Measurements from ENCODE around the gene MLPH. TPM values are rescaled to one million over a fixed set of nuclear protein-coding genes. Genes with fewer than 3 reads are reported as not detected.
A peak's percentile ranks its signal among the peaks of the same experiment; 100 is the strongest.

The MLPH gene
- total RNA-seq, 2 experiments from 2014 or later: 0.39 TPM; not detected in 1

GRCh38 chr2:237581326-237581725 lies 94.3 kb downstream of the MLPH start:
- POLR2A ChIA-PET: interaction anchor here (1.0 kb wide), 1 partner anchor 92 kb away, joined by 4 read pairs; no protein-coding TSS in a partner anchor
- no peak for DNase-seq
- no peaks in the 10 kb centered on the region for H3K36me3 Mint-ChIP-seq (ENCODE audit: low read depth)

GRCh38 chr2:237581751-237582746 lies 95.0 kb downstream of the MLPH start:
- peaks cover 4% of the 10 kb centered on the region for H3K4me1 Mint-ChIP-seq (ENCODE audit: low read depth)
- Histone ChIP-seq H3K36me3 (ENCODE audit: insufficient read depth, low read length) (no peaks in the 10 kb centered on the region), H3K9me3 (ENCODE audit: control insufficient read depth in 1 of 2, insufficient read depth in 1 of 2, low read length in 2 of 2) (no peaks in the 10 kb centered on the region), H3K4me1 (ENCODE audit: insufficient read depth, low read length) (peaks cover 7% of the 10 kb centered on the region), H3K27ac (ENCODE audit: low read depth in 1 of 2, low read length in 2 of 2) (no peak overlapping the region), H3K27me3 (ENCODE audit: control insufficient read depth in 1 of 2, insufficient read depth in 2 of 2, low read length in 2 of 2) (no peaks in the 10 kb centered on the region), H3K4me3 (ENCODE audit: low read length) (no peak overlapping the region)
- intact Hi-C loops (cut with DNase I, micrococcal nuclease): loop anchor here (1.0 to 5.0 kb wide), 5 partner anchors 90 to 163 kb away; no protein-coding TSS in a partner anchor
- ATAC-seq (ENCODE audit: poor library complexity) (peak; percentile 94), DNase-seq (peak in 11 of 14 experiments; percentile 18 to 73 (median 45))
- no peak overlapping the region for H3K4me3 Mint-ChIP-seq
- no peaks in the 10 kb centered on the region for H3K27me3 Mint-ChIP-seq
- POLR2A ChIA-PET: interaction anchor here (1.0 kb wide), 1 partner anchor 92 kb away, joined by 4 read pairs; no protein-coding TSS in a partner anchor
- no peaks in the 10 kb centered on the region for H3K9me3 Mint-ChIP-seq
- CTCF ChIA-PET: interaction anchor here (0.6 to 1.9 kb wide), 10 partner anchors 10 to 163 kb away, joined by 3 to 10 read pairs (median 3); no protein-coding TSS in a partner anchor
- no peak overlapping the region for H3K27ac Mint-ChIP-seq
- TF ChIP-seq CTCF (IDR thresholded peaks at IDR 0.05): peak; percentile 38
- H3K36me3 Mint-ChIP-seq (ENCODE audit: low read depth): no peaks in the 10 kb centered on the region

More at GRCh38 chr2:237581326-237581725, 94.3 kb downstream of the MLPH start:
- peaks cover 4% of the 10 kb centered on the region for H3K4me1 Mint-ChIP-seq (ENCODE audit: low read depth)
- no peak overlapping the region for H3K4me3 Mint-ChIP-seq
- H3K27me3 ChIP-seq (ENCODE audit: control insufficient read depth in 1 of 2, insufficient read depth in 2 of 2, low read length in 2 of 2): no peaks in the 10 kb centered on the region
- no peaks in the 10 kb centered on the region for H3K9me3 Mint-ChIP-seq
- H3K9me3 ChIP-seq (ENCODE audit: control insufficient read depth in 1 of 2, insufficient read depth in 1 of 2, low read length in 2 of 2): no peaks in the 10 kb centered on the region
- no peak for TF ChIP-seq CTCF (IDR thresholded peaks at IDR 0.05)
- H3K4me3 ChIP-seq (ENCODE audit: low read length): no peak overlapping the region
- peaks cover under 1% of the 10 kb centered on the region for H3K27me3 Mint-ChIP-seq
- CTCF ChIA-PET: interaction anchor here (0.6 to 1.9 kb wide), 9 partner anchors 9 to 164 kb away, joined by 3 to 10 read pairs (median 3); no protein-coding TSS in a partner anchor
- H3K27ac ChIP-seq (ENCODE audit: low read depth in 1 of 2, low read length in 2 of 2): no peak overlapping the region
- H3K27ac Mint-ChIP-seq: no peak overlapping the region
- no peak for ATAC-seq (ENCODE audit: poor library complexity)
- intact Hi-C loops (cut with DNase I, micrococcal nuclease): loop anchor here (1.0 to 5.0 kb wide), 5 partner anchors 91 to 164 kb away; no protein-coding TSS in a partner anchor
- H3K36me3 ChIP-seq (ENCODE audit: insufficient read depth, low read length): no peaks in the 10 kb centered on the region
- peaks cover 7% of the 10 kb centered on the region for H3K4me1 ChIP-seq (ENCODE audit: insufficient read depth, low read length)

DNA sequence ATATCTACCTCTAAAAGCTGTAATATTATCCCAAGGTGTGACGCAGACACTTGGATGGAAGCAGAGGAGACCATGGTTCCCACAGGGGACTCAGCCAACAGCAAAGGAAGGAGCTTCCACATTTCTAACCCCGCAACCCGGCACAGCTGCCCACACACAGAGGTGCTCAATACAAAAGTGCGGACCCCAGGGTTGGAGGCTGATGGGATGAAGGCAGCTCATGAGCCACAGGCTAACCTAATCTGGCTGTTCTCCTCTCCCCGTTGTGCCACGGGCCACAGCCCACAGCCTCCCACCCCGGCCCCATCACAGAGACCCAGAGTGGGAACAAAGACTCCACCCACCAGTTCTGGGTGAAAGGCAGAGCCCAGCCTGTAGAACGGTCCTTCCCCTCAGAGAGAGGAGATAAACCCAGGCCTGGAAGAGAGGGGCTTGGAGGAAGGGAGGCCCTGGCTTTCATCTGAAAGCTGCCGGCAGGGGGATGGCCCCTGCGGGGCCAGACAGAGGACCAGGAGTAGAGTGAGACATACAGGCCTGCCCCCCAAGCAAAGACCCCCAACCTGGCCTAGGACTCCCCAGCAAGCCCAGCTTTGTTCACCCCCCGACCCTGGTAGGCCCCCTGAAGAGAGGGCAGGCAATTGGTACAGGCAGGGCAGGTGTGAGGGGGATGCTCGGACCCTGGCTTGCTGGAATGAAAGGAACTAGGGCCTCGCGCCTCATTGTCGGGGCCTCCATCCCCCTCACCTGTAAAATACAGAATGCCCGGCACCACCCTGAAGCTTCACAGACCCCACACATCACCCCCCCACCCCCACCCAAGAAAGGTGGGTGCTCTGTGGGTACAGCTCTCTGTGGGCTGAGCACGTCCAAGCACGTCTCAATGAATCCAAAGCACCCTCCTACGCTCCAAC lies 96.6 kb downstream of the MLPH start:
- ChIA-PET POLR2A (no interaction called here), CTCF (interaction anchor here (1.6 kb wide), 1 partner anchor 19 kb away, joined by 4 read pairs; no protein-coding TSS in a partner anchor)
- Histone ChIP-seq H3K36me3 (ENCODE audit: insufficient read depth, low read length) (no peaks in the 10 kb centered on the region), H3K27ac (ENCODE audit: low read depth in 1 of 2, low read length in 2 of 2) (no peak overlapping the region), H3K9me3 (ENCODE audit: control insufficient read depth in 1 of 2, insufficient read depth in 1 of 2, low read length in 2 of 2) (no peaks in the 10 kb centered on the region), H3K27me3 (ENCODE audit: control insufficient read depth in 1 of 2, insufficient read depth in 2 of 2, low read length in 2 of 2) (no peaks in the 10 kb centered on the region), H3K4me1 (ENCODE audit: insufficient read depth, low read length) (peaks cover 7% of the 10 kb centered on the region), H3K4me3 (ENCODE audit: low read length) (no peak overlapping the region)
- peaks cover 4% of the 10 kb centered on the region for H3K4me1 Mint-ChIP-seq (ENCODE audit: low read depth)
- ATAC-seq (ENCODE audit: poor library complexity): no peak
- DNase-seq: no peak
- no peak for TF ChIP-seq CTCF (IDR thresholded peaks at IDR 0.05)
- no peaks in the 10 kb centered on the region for H3K27me3 Mint-ChIP-seq
- H3K27ac Mint-ChIP-seq: no peak overlapping the region
- H3K4me3 Mint-ChIP-seq: no peak overlapping the region
- no peaks in the 10 kb centered on the region for H3K9me3 Mint-ChIP-seq
- intact Hi-C loops (cut with DNase I, micrococcal nuclease): loop anchor here in 1 of 2 experiments (5.0 kb wide), 1 partner anchor 89 kb away; no protein-coding TSS in a partner anchor
- H3K36me3 Mint-ChIP-seq (ENCODE audit: low read depth): no peaks in the 10 kb centered on the region
